CD4-positive, alpha-beta T cell (primary cell): ENCODE data around the gene ATG7. TPM values are rescaled to one million over a fixed set of nuclear protein-coding genes. Genes with fewer than 3 reads are reported as not detected.
"Not testable (repeated sequence)": the region's sequence is repeated elsewhere in the genome, so short reads cannot be mapped to it uniquely, and the experiment has no call there.

Experiments
- ATAC-seq: fragments of 200-7000 bp; cut with Tn5 transposase; one replicate; pipeline ENCODE4 v1.10.0; 2022; ENCODE audit warnings: mild to moderate bottlenecking; ENCODE audit not compliant: poor library complexity
- CTCF ChIA-PET: fragments of 350-600 bp; sonication (Branson Sonifier 250); formaldehyde crosslinking; loops from one replicate; lab custom pipeline; 2021; ENCODE audit warnings: antibody characterized with exemption, inconsistent platforms; lab: Charles Lee
- POLR2A ChIA-PET: fragments of 350-600 bp; sonication (Branson Sonifier 250); formaldehyde crosslinking; loops from one replicate; lab custom pipeline; 2021; ENCODE audit warnings: antibody characterized with exemption, inconsistent platforms; lab: Charles Lee
- DNase-seq, 14 experiments: peaks; one replicate each; pipeline ENCODE4 v3.0.0-alpha.2; 2013 to 2020; ENCODE audit warnings: mixed read lengths in 2 of 14
- H3K27ac ChIP-seq, 2 donors: one replicate each; pipeline versions ENCODE4 v1.5.1 to v1.7.0; 2013; ENCODE audit warnings: low read length in 2 of 2, low read depth in 1 of 2, mild to moderate bottlenecking in 1 of 2
- H3K27me3 ChIP-seq, 2 experiments: 1 replicate in 1 of 2; 2 replicates in 1 of 2; pipeline versions ENCODE4 v1.6.1 to v1.7.0; 2013; ENCODE audit warnings: low read length in 2 of 2, control low read depth in 1 of 2, mild to moderate bottlenecking in 1 of 2, moderate library complexity in 1 of 2; ENCODE audit not compliant: insufficient read depth in 2 of 2, control insufficient read depth in 1 of 2
- H3K36me3 ChIP-seq: one replicate; pipeline ENCODE4 v1.6.1; 2013; ENCODE audit warnings: low read length, control low read depth; ENCODE audit not compliant: insufficient read depth
- H3K4me1 ChIP-seq: one replicate; pipeline ENCODE4 v1.6.1; 2013; ENCODE audit warnings: low read length, control low read depth; ENCODE audit not compliant: insufficient read depth
- H3K4me3 ChIP-seq: one replicate; pipeline ENCODE4 v1.5.1; 2013; ENCODE audit warnings: mild to moderate bottlenecking, low read length, moderate library complexity
- H3K9me3 ChIP-seq, 2 experiments: 1 replicate in 1 of 2; 2 replicates in 1 of 2; pipeline versions ENCODE4 v1.6.1 to v1.7.0; 2013; ENCODE audit warnings: low read length in 2 of 2, mild to moderate bottlenecking in 2 of 2, control low read depth in 1 of 2, moderate library complexity in 1 of 2; ENCODE audit not compliant: control insufficient read depth in 1 of 2, insufficient read depth in 1 of 2
- H3K27ac Mint-ChIP-seq: one replicate; pipeline ENCODE4 v1.8.0; 2020; ENCODE audit warnings: mixed read lengths
- H3K27me3 Mint-ChIP-seq: one replicate; pipeline ENCODE4 v1.8.0; 2021; ENCODE audit warnings: mixed read lengths
- H3K36me3 Mint-ChIP-seq: one replicate; pipeline ENCODE4 v1.8.0; 2021; ENCODE audit warnings: low read depth, mixed read lengths
- H3K4me1 Mint-ChIP-seq: one replicate; pipeline ENCODE4 v1.8.0; 2021; ENCODE audit warnings: low read depth, mixed read lengths
- H3K4me3 Mint-ChIP-seq: one replicate; pipeline ENCODE4 v1.8.0; 2020; ENCODE audit warnings: mild to moderate bottlenecking, mixed read lengths
- H3K9me3 Mint-ChIP-seq: one replicate; pipeline ENCODE4 v1.8.0; 2020; ENCODE audit warnings: mixed read lengths
- intact Hi-C, 2 experiments: fragments of 100-400 bp; cut with DNase I in 1 of 2; cut with micrococcal nuclease in 1 of 2; formaldehyde crosslinking; loops; one replicate each; pipeline versions ENCODE4 v1.15.1 to v1.9.0; 2023 to 2025; cut with DNase I, micrococcal nuclease
- total RNA-seq, 174 experiments: library from RNA in 2 of 174; stranded (reverse) in 2 of 174; gene quantifications; one replicate each; pipeline ENCODE4 v1.2.3 and lab custom pipeline; 2021 to 2026
- TF ChIP-seq, protein P1 (sequence below): fragments of 200-600 bp; IDR thresholded peaks from one replicate; pipeline ENCODE4 v1.8.0; 2022; ENCODE audit warnings: antibody characterized with exemption, mild to moderate bottlenecking

Gene ATG7
- total RNA-seq, 2 experiments from 2014 or later = 21.4 to 25.7 TPM

GRCh38 chr3:11438646-11439045 lies 166.4 kb downstream of the ATG7 start:
- no peak overlapping the region for H3K27ac Mint-ChIP-seq
- ATAC-seq = no peak
- no peak for DNase-seq
- no peaks in the 10 kb centered on the region for H3K27me3 ChIP-seq
- ChIA-PET CTCF (no interaction called here), POLR2A (no interaction called here)
- TF ChIP-seq, protein P1, sequence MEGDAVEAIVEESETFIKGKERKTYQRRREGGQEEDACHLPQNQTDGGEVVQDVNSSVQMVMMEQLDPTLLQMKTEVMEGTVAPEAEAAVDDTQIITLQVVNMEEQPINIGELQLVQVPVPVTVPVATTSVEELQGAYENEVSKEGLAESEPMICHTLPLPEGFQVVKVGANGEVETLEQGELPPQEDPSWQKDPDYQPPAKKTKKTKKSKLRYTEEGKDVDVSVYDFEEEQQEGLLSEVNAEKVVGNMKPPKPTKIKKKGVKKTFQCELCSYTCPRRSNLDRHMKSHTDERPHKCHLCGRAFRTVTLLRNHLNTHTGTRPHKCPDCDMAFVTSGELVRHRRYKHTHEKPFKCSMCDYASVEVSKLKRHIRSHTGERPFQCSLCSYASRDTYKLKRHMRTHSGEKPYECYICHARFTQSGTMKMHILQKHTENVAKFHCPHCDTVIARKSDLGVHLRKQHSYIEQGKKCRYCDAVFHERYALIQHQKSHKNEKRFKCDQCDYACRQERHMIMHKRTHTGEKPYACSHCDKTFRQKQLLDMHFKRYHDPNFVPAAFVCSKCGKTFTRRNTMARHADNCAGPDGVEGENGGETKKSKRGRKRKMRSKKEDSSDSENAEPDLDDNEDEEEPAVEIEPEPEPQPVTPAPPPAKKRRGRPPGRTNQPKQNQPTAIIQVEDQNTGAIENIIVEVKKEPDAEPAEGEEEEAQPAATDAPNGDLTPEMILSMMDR = no peak
- no peaks in the 10 kb centered on the region for H3K9me3 ChIP-seq
- H3K4me3 ChIP-seq = no peak overlapping the region
- no peaks in the 10 kb centered on the region for H3K27me3 Mint-ChIP-seq
- H3K4me3 Mint-ChIP-seq = no peak overlapping the region
- intact Hi-C loops = no loop called here
- peaks cover 16% of the 10 kb centered on the region for H3K36me3 Mint-ChIP-seq
- H3K9me3 Mint-ChIP-seq = no peaks in the 10 kb centered on the region
- no peak overlapping the region for H3K27ac ChIP-seq
- no peaks in the 10 kb centered on the region for H3K36me3 ChIP-seq
- no peaks in the 10 kb centered on the region for H3K4me1 ChIP-seq
- no peaks in the 10 kb centered on the region for H3K4me1 Mint-ChIP-seq

GRCh38 chr3:11441346-11441745 lies 169.1 kb downstream of the ATG7 start:
- H3K4me1 ChIP-seq, intact Hi-C loops, ATAC-seq, H3K27ac ChIP-seq, DNase-seq, H3K36me3 ChIP-seq, H3K27ac Mint-ChIP-seq, H3K4me3 ChIP-seq, H3K4me1 Mint-ChIP-seq, H3K27me3 ChIP-seq, H3K9me3 Mint-ChIP-seq, H3K27me3 Mint-ChIP-seq, CTCF ChIA-PET, H3K4me3 Mint-ChIP-seq, H3K9me3 ChIP-seq: not testable (repeated sequence)
- H3K36me3 Mint-ChIP-seq = peaks cover 26% of the 10 kb centered on the region
- POLR2A ChIA-PET = interaction anchor here (0.6 kb wide), 1 partner anchor 266 kb away, joined by 3 read pairs; no protein-coding TSS in a partner anchor

DNA sequence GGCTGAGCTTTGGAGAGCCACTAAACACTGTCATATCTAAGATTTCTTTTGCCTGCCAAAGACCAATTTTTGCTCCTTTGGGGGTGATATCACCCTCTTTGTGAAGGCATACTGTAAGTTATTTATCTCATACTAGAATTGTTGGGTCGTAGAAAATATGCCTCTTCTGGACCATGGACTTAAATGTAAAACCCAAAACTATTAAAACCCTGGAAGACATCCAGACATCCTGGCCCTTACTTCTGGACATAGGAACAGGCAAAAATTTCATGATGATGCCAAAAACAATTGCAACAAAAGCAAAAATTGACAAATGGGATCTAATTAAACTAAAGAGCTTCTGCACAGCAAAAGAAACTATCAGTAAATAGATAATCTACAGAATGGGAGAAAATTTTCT lies 172.2 kb downstream of the ATG7 start:
- no peaks in the 10 kb centered on the region for H3K9me3 ChIP-seq
- Mint-ChIP-seq H3K9me3 (no peaks in the 10 kb centered on the region), H3K27ac (no peak overlapping the region), H3K4me3 (no peak overlapping the region), H3K27me3 (no peaks in the 10 kb centered on the region), H3K4me1 (no peaks in the 10 kb centered on the region), H3K36me3 (peaks cover 31% of the 10 kb centered on the region)
- no peak overlapping the region for H3K27ac ChIP-seq
- no peaks in the 10 kb centered on the region for H3K27me3 ChIP-seq
- H3K36me3 ChIP-seq = no peaks in the 10 kb centered on the region
- intact Hi-C loops = no loop called here
- CTCF ChIA-PET = no interaction called here
- POLR2A ChIA-PET = no interaction called here
- TF ChIP-seq, protein P1 = no peak
- H3K4me3 ChIP-seq = no peak overlapping the region
- no peak for ATAC-seq
- no peaks in the 10 kb centered on the region for H3K4me1 ChIP-seq
- DNase-seq = no peak

DNA sequence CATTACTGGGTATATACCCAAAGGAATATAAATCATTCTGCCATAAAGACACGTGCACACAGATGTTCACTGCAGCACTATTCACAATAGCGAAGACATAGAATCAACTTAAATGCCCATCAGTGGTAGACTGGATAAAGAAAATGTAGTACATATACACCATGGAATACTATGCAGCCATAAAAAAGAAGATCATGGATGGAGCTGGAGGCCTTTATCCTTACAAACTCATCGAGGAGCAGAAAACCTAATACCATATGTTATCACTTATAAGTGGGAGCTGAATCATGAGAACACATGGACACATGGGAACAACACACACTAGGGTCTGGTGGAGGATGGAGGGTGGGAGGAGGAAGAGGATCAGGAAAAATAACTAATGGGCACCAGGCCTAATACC lies 173.0 kb downstream of the ATG7 start:
- H3K27ac Mint-ChIP-seq, H3K27ac ChIP-seq, H3K4me1 Mint-ChIP-seq, H3K9me3 ChIP-seq, POLR2A ChIA-PET, intact Hi-C loops, H3K9me3 Mint-ChIP-seq, H3K27me3 ChIP-seq, H3K27me3 Mint-ChIP-seq, H3K4me1 ChIP-seq, H3K4me3 Mint-ChIP-seq, DNase-seq, H3K4me3 ChIP-seq, H3K36me3 ChIP-seq, ATAC-seq: not testable (repeated sequence)
- CTCF ChIA-PET = interaction anchor here (0.6 kb wide), 1 partner anchor 1411 kb away, joined by 4 read pairs; no protein-coding TSS in a partner anchor
- H3K36me3 Mint-ChIP-seq = peaks cover 23% of the 10 kb centered on the region
